ENCODE results near the gene GNA12. TPM values are rescaled to one million over a fixed set of nuclear protein-coding genes. Genes with fewer than 3 reads are reported as not detected.

Gene GNA12
- total and polyA plus RNA-seq, 9 of the 15 experiments (the other 6 are each of a cell fraction or from before 2014, with no cell fraction given) = 0.65 to 32.7 (median 9.6) TPM

DNA sequence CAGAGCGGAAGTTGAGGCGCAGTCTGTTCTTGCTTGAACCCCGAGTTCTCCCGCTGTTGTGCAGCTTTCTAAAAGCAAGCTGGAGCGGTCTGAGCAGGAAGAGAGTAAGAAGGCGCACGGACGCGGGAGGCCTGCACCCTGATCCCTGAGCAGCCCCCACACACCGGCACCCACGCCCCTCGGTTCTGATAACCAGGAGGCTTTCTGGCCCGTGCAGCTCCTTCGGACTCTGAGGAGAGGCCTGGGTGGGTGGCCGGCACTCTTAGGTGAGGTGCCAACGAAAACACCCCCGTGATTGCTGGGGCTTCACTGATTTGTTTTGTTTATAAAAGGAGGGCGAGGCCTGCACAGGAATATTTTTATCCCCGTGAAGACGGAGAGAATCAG, 127.2 kb downstream of the GNA12 start:
- 40% methylated on average over 18 of the region's 20 CpGs for WGBS (ENCODE audit: insufficient coverage, low coverage, missing lambda C conversion rate)
- FAIRE-seq = no peak
- POLR2A ChIA-PET = interaction anchor here (0.6 to 3.3 kb wide), 6 partner anchors 9 to 592 kb away, joined by 3 to 12 read pairs (median 4); no protein-coding TSS in a partner anchor
- Histone ChIP-seq H3K4me3 (no peak overlapping the region), H3K4me2 (ENCODE audit: insufficient read depth, low read length) (peak overlapping the region; percentile 53), H3K36me3 (ENCODE audit: control insufficient read depth, insufficient read depth, low read length) (no peaks in the 10 kb centered on the region; the same call in 2 of the 3 replicates), H3K27me3 (ENCODE audit: control insufficient read depth in 2 of 2, insufficient read depth in 2 of 2, low read length in 2 of 2) (no peaks in the 10 kb centered on the region), H3K9me1 (ENCODE audit: control insufficient read depth, insufficient read depth, low read length) (no peaks in the 10 kb centered on the region), H3K27ac (ENCODE audit: extremely low read depth, low read depth, low read length) (peak overlapping the region; percentile 84), H4K20me1 (replicated peaks; ENCODE audit: control insufficient read depth, insufficient read depth, low read length) (no peaks in the 10 kb centered on the region), H3K4me1 (replicated peaks in 1 of 2; ENCODE audit: control insufficient read depth in 2 of 2, insufficient read depth in 2 of 2, low read length in 2 of 2) (peaks cover 36 to 66% of the 10 kb centered on the region in 2 experiments), H3K9me3 (replicated peaks; ENCODE audit: control insufficient read depth, insufficient read depth, low read depth, low read length) (no peaks in the 10 kb centered on the region), H2AFZ (ENCODE audit: low read depth, low read length) (peak overlapping the region; percentile 84), H3K79me2 (ENCODE audit: control insufficient read depth, insufficient read depth, low read length) (no peaks in the 10 kb centered on the region), H3K9ac (ENCODE audit: insufficient read depth in 1 of 2, low read depth in 2 of 2, low read length in 2 of 2) (peak overlapping the region; percentile 55 to 93)
- TF ChIP-seq, protein P1, sequence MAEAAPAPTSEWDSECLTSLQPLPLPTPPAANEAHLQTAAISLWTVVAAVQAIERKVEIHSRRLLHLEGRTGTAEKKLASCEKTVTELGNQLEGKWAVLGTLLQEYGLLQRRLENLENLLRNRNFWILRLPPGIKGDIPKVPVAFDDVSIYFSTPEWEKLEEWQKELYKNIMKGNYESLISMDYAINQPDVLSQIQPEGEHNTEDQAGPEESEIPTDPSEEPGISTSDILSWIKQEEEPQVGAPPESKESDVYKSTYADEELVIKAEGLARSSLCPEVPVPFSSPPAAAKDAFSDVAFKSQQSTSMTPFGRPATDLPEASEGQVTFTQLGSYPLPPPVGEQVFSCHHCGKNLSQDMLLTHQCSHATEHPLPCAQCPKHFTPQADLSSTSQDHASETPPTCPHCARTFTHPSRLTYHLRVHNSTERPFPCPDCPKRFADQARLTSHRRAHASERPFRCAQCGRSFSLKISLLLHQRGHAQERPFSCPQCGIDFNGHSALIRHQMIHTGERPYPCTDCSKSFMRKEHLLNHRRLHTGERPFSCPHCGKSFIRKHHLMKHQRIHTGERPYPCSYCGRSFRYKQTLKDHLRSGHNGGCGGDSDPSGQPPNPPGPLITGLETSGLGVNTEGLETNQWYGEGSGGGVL (CRISPR knock-in tag; IDR thresholded peaks at IDR 0.05) = no peak
- TF ChIP-seq ZNF511 (CRISPR knock-in tag; IDR thresholded peaks at IDR 0.05) (0 out of 2 replicates have a peak, but pooled peaks have one; percentile 0), POLR2H (tag; IDR thresholded peaks at IDR 0.05; ENCODE audit: low read depth) (no peak), ZNF354B (CRISPR knock-in tag; IDR thresholded peaks at IDR 0.05) (no peak), EGR1 (conservative IDR thresholded peaks at IDR 0.05) (peak; percentile 59), ZNF224 (CRISPR knock-in tag; IDR thresholded peaks at IDR 0.05) (no peak), ZBTB7A (IDR thresholded peaks at IDR 0.05; ENCODE audit: borderline replicate concordance, control insufficient read depth, low read depth, low read length) (peak; percentile 58; the same call in 1 of the 2 replicates), PHF8 (IDR thresholded peaks at IDR 0.05; ENCODE audit: borderline replicate concordance, low read length) (0 out of 2 replicates have a peak, but pooled peaks have one; percentile 17), RBFOX2 (IDR thresholded peaks at IDR 0.05; ENCODE audit: low read depth, low read length) (no peak)
- in situ Hi-C loops (cut with MboI) = no loop called here
- peak in 3 of 4 experiments; percentile 47 to 59 (median 56) for DNase-seq (ENCODE audit: extremely low read depth in 1 of 4, low spot score in 3 of 4)
- no TSS peak for BruUV-seq (replicated peaks)
- ATAC-seq = peak; percentile 33
- CTCF ChIA-PET (ENCODE audit: low intra/inter-chr PET ratio) = interaction anchor here (0.6 kb wide), 1 partner anchor 46 kb away, joined by 4 read pairs; no protein-coding TSS in a partner anchor
- intact Hi-C loops (cut with micrococcal nuclease) = loop anchor here (5.0 kb wide), 1 partner anchor 40 kb away; no protein-coding TSS in a partner anchor

Measured in K562 (cell line).